ENCODE measurements around the gene TRIM14. TPM values are rescaled to one million over a fixed set of nuclear protein-coding genes. Genes with fewer than 3 reads are reported as not detected.

TRIM14 gene
- total RNA-seq, 1 experiment from 2014 or later: 12.5 TPM

DNA sequence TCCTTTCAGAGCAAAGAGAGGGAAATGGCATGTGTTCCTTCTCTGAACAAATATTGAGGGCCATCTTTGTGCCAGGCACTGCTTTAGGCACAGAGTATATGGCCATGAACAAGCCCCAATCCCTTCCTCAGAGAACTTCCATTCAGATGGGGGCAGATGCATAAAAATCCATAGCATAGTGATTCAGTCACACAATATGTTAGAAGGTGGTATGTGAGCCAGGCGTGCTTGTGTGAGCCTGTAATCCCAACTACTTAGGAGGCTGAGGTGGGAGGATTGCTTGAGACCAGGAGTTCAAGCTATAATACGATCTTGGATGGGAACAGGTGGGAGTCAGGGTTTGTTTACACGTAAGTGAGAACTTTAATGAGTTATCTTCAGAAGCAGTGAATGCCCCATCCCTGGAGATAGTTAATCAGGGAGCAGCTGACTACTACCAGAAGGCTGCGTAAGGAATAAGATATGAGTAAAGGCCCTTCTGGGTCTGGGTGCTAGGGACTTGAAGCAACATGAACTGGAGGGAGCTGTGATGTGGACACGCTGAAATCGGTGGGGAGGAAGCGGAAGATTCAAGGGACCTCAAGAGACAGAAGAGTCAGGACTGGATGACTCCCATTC, 35.3 kb downstream of the TRIM14 start:
- Histone ChIP-seq H2BK120ac (ENCODE audit: low read depth, low read length, poor library complexity, severe bottlenecking) (no peak overlapping the region), H2BK5ac (ENCODE audit: insufficient read length, low read length) (no peak overlapping the region), H4K8ac (replicated peaks; ENCODE audit: insufficient read length, low read depth, low read length) (no peak overlapping the region), H4K91ac (ENCODE audit: insufficient read length, low read depth, low read length) (no peak overlapping the region), H3K27ac (ENCODE audit: insufficient read length, low read depth, low read length) (no peak overlapping the region), H3K23ac (ENCODE audit: insufficient read length, low read depth, low read length) (no peak overlapping the region), H3K4me1 (ENCODE audit: insufficient read depth, low read length) (no peaks in the 10 kb centered on the region), H4K20me1 (ENCODE audit: control insufficient read depth, insufficient read depth, insufficient read length) (no peaks in the 10 kb centered on the region), H2BK20ac (ENCODE audit: low read depth, low read length, poor library complexity, severe bottlenecking) (no peak overlapping the region), H2AFZ (ENCODE audit: low read length) (no peak overlapping the region), H3K79me2 (ENCODE audit: insufficient read depth, low read length) (no peaks in the 10 kb centered on the region), H3K27me3 (ENCODE audit: insufficient read depth, low read length) (no peaks in the 10 kb centered on the region), H3K18ac (ENCODE audit: insufficient read length, low read depth, low read length) (no peak overlapping the region), H3K14ac (ENCODE audit: insufficient read depth, low read length) (no peak overlapping the region), H3K56ac (ENCODE audit: insufficient read length, low read depth, low read length) (no peak overlapping the region), H3K4me2 (ENCODE audit: insufficient read depth, insufficient read length, low read length) (no peak overlapping the region), H3K23me2 (ENCODE audit: insufficient read length, low read depth, low read length, poor library complexity, severe bottlenecking) (no peaks in the 10 kb centered on the region), H4K5ac (ENCODE audit: insufficient read length, low read depth, low read length) (no peak overlapping the region), H2BK15ac (ENCODE audit: low read depth, low read length) (no peak overlapping the region), H3K9ac (ENCODE audit: extremely low read depth, insufficient read length, low read length) (no peak overlapping the region), H3T11ph (ENCODE audit: low read length) (no peak overlapping the region), H3K79me1 (ENCODE audit: insufficient read depth, low read depth, low read length, poor library complexity, severe bottlenecking) (no peaks in the 10 kb centered on the region), H3K4ac (ENCODE audit: low read depth, low read length) (no peak overlapping the region), H2BK12ac (ENCODE audit: insufficient read length, low read depth, low read length) (no peak overlapping the region), H3K9me3 (ENCODE audit: control insufficient read depth, low read depth, low read length) (no peaks in the 10 kb centered on the region), H2AK5ac (ENCODE audit: insufficient read length, low read length) (no peak overlapping the region)
- H3K4me1 Mint-ChIP-seq: peaks cover 18 to 22% of the 10 kb centered on the region in 2 experiments
- WGBS (ENCODE audit: extremely low coverage, insufficient read length, low lambda C conversion rate): no CpG with 5 or more reads among the region's 7 CpGs
- no peak overlapping the region for H3K4me3 Mint-ChIP-seq
- peaks cover 5 to 43% (median 31%) of the 10 kb centered on the region in 3 experiments for H3K36me3 Mint-ChIP-seq (ENCODE audit: insufficient read depth in 1 of 3, low read depth in 3 of 3)
- TF ChIP-seq, protein P1, sequence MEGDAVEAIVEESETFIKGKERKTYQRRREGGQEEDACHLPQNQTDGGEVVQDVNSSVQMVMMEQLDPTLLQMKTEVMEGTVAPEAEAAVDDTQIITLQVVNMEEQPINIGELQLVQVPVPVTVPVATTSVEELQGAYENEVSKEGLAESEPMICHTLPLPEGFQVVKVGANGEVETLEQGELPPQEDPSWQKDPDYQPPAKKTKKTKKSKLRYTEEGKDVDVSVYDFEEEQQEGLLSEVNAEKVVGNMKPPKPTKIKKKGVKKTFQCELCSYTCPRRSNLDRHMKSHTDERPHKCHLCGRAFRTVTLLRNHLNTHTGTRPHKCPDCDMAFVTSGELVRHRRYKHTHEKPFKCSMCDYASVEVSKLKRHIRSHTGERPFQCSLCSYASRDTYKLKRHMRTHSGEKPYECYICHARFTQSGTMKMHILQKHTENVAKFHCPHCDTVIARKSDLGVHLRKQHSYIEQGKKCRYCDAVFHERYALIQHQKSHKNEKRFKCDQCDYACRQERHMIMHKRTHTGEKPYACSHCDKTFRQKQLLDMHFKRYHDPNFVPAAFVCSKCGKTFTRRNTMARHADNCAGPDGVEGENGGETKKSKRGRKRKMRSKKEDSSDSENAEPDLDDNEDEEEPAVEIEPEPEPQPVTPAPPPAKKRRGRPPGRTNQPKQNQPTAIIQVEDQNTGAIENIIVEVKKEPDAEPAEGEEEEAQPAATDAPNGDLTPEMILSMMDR (conservative IDR thresholded peaks at IDR 0.05): no peak
- peaks cover 9% of the 10 kb centered on the region for H3K27me3 Mint-ChIP-seq (ENCODE audit: low read depth)
- H3K27ac Mint-ChIP-seq: peak overlapping the region in 2 of 3 experiments; percentile 1 to 52; a peak in 3 of 7 replicates
- H3K9me3 Mint-ChIP-seq: peaks cover 0 to 2% of the 10 kb centered on the region in 2 experiments; a peak in 2 of 5 replicates
- DNase-seq: no peak
